NCI-H510A (cell line): Measurements from ENCODE around the gene EGFL7.
"Not testable (repeated sequence)": the region's sequence is repeated elsewhere in the genome, so short reads cannot be mapped to it uniquely, and the experiment has no call there.

Experiments used
- DNase-seq: peaks from one replicate; lab custom pipeline; 2025; lab: John Stamatoyannopoulos, UW

EGFL7 gene

DNA sequence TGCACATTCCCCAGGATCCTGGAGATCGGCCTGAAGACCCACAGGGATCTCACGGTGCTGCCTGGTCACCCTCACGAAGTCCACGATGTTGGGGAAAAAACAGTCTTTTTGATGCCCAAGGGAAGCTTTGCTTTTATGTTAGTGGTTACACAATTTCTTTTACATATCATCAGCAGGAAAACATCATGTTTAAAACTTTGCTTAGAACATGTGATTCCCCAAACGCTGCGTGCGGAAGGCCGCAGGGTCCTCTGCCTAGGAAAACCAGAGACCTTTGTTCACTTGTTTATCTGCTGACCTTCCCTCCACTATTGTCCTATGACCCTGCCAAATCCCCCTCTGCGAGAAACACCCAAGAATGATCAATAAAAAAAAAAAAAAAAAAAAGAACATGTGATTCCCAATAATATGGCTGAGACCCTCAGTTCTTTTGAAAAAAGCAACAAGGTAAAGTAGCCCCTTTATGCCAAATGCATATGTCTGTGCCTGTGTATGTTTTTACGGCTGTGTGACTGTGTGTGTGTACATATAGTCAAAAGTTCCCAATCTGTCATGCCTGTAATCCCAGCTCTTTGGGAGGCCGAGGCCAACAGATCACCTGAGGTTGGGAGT, 36.0 kb downstream of the EGFL7 start:
- no peak for DNase-seq

DNA sequence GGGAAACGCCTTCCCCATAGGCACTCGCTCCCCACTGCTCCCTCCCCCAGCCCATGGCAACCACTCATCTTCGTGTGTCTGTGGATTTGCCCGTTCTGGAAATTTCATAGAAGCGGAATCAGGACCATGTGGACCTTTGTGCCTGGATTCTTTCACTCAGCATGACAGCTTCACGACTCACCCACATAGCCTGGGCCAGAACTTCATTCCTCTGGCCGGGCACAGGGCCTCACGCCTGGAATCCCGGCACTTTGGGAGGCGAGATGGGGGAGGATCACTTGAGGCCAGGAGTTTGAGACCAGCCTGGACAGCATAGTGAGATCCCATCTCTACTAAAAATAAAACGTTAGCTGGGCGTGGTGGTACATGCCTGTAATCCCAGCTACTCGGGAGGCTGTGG, 37.6 kb downstream of the EGFL7 start:
- DNase-seq, result no peak

- no peak for DNase-seq
Measured at GRCh38 chr9:136700959-136701667, 38.4 kb downstream of the EGFL7 start.

DNA sequence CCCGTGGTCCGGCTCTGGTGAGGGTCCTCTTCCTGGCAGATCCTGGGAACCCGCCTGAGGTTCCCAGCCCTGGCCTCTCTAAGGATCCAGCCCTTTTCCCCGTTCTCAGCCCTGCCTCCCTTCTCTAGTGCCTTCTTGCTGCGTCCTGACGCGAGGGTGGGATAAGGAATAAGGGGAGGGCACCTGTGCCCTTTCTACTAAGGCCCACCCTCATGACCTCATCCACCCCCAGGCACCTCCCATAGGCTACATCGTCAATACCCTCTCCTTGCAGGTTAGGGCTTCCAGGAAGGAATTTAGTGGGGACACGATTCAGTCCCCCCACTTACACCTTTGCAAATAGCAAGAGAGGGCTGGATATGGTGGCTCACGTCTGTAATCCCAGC, 38.9 kb downstream of the EGFL7 start:
- no peak for DNase-seq

GRCh38 chr9:136703276-136703860, 40.7 kb downstream of the EGFL7 start:
- no peak for DNase-seq

DNA sequence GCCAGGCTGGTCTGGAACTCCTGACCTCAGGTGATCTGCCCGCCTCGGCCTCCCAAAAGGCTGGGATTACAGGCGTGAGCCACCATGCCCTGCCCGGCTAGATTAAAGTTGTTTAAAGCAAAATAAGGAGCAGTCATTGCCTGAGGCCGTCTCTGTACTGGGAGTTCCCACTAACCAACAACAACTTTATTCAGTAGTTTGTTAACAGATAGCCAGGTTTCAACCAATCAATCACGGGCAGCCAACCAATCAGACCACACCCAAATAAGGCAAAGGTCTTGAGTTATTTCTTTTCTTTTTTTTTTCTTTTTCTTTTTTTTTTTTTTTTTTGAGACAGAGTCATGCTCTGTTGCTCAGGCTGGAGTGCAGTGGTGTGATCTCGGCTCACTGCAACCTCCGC, 42.0 kb downstream of the EGFL7 start:
- not testable (repeated sequence) for DNase-seq

- no peak for DNase-seq
Measured at GRCh38 chr9:136705564-136705963, 42.8 kb downstream of the EGFL7 start.

DNA sequence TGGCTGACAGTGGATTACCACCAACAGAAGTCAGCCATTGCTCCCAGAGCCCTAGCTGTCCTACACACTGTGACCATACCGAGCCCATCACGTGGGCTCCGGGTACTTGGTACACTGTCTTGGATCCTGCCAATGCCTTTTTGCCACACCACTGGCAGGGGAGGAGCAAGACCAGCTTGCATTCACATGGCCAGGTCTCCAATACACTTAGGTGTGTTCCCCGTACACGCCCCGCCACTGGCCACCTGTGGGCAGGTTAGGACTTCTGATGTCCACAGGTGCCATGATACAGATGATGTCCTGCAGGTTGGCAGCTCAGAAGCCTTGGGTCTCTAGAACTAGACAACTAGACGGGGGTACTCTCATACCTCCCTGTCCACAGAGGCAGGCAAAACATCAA, 44.3 kb downstream of the EGFL7 start:
- no peak for DNase-seq

DNA sequence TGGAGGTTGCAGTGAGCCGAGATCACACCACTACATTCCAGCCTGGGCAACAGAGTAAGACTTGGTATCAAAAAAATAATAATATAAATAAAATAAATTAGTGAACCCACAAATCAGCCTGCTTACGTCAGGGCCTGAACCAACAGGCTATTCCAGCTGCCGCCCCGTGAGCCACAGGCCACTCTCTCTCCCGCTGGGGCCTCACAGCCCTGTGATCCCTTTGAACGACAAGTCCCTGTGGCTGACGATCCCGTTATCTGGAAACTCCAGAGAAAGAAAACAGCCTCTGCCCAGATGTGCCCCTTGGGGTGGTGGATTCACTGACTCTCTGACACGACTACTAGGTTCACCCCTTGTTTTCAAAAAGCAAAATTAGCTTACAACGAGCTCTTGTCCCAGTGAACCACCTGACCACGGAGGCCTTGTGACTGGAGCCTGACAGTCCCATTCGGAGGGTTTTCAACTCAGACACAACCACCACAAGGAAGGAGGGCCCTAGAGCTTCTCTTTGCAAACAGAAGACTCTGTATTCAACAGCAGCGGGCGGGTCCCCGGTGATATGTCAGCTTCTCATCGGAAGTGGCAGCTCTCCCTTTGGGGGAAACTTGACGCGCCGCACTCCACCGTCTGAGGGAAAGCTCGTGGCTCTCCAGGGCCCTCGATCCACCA, 45.3 kb downstream of the EGFL7 start:
- no peak for DNase-seq

GRCh38 chr9:136709454-136710109, 46.9 kb downstream of the EGFL7 start:
- no peak for DNase-seq

- no peak for DNase-seq
Measured at GRCh38 chr9:136710543-136710942, 47.8 kb downstream of the EGFL7 start.

DNA sequence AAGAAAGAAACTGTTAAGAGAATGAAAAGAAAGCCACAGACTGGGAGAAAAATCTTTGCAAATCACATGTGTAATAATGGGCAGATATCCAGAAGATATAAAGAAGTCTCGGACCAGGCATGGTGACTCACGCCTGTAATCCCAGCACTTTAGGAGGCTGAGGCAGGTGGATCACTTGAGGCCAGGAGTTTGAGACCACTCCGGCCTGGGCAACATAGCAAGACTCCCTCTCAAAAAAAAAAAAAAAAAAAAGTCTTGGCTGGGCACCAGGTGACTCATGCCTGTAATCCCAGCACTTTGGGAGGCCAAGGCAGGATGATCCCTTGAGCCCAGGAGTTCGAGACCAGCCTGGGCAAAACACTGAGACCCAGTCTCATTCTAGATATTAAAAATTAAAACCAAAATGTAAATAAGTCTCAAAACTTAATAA, 48.5 kb downstream of the EGFL7 start:
- not testable (repeated sequence) for DNase-seq

DNA sequence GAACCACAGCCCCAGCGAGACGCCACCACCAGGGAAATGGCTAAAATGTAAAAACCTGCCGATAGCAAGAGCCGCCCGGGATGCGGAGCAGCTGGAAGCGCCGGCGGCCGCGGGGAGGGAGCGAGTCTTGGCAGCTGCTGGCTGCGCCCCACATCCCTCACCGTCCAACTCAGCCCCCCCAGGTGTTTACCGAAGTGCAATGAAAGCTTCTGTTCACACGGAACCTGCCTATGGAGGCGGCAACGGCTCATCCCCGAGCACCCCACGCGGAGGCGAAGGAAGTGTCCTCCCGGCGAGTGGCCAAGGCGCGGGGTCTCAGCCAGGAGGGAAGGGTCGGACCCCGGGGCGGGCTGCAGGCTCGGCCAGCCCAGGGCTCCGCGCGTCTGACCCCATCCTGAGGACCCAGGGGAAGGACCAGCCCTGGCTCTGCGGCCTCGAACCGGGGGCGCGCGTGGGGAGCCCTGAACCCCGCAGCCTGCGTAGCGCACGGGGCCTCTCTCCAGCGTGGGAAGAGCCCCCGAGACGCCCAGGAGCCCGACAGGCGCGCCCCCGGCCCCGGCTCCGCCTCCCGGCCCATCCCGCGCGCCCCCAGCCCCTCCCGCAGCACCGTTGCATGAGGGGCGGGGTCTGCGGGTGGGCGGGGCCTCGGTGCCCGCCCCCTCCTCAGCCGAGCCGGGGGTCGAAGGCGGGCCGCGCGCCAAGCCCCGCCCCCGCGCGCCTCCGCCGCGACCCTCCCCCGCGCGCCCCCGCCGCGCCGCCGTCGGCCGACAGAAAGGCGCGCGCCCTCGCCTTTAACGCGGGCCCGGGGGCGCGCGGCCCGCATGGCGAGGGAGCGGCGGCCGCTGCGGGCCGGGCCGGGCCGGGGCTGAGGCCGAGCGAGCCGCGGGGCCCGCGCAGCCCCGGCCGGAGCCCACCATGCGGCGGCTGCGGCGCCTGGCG, 49.3 kb downstream of the EGFL7 start, which contains the start of gene DIPK1B:
Gene DIPK1B, plus strand, starts transcription at position 822 of the 939 bp plus-strand sequence. Its CDS starts 94 bp downstream, at position 916.
- DNase-seq, result peak; percentile 41

- no peak for DNase-seq
Measured at GRCh38 chr9:136712690-136713544, 50.2 kb downstream of the EGFL7 start.

- DNase-seq, result no peak
Measured at GRCh38 chr9:136713550-136713949, 50.8 kb downstream of the EGFL7 start.

DNA sequence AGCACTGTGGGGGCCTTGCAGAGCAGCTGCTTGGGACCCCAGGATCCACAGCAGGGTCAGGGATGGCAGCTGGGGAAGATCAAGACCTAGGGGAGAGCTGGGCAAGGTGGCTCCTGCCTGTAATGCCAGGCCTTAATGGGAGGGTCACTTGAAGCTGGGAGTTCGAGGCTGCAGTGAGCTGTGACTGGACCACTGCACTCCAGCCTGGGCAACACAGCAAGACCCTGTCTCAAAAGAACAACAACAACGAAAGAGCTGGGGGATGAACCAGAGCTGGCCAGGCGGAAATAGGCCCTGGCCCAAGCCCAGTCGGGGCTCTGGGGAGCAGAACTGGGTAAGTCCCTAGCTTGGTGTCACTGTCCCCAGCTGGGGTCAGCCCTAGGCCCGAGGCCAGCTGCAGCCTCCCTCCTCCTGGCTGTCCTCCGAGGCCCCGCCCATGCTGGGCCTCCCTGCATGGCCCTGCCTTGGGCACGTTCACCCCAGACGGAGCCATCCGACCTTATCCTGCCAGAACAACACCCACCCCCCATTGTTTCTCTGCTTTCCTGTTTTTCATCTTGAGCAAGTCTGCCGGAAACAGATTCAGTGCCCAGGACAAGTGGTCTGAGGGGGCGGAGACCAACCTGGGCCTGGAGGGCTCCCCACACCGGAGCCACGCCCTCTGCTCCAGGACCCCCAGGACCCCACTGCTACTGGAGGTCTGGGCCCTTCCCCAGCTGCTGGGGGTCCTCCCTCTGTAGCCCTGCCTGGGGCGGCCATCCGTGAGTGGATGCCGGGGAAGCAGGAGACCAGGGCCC, 51.6 kb downstream of the EGFL7 start:
- no peak for DNase-seq

- no peak for DNase-seq
Measured at GRCh38 chr9:136714893-136715274, 52.2 kb downstream of the EGFL7 start.

GRCh38 chr9:136717399-136717798, 54.7 kb downstream of the EGFL7 start:
- no peak for DNase-seq
